Mesenteric fat pad (tissue), 1 donor: ENCODE data around the gene HS3ST4. TPM values are rescaled to one million over a fixed set of nuclear protein-coding genes. Genes with fewer than 3 reads are reported as not detected.
"Not testable (repeated sequence)": the region's sequence is repeated elsewhere in the genome, so short reads cannot be mapped to it uniquely, and the experiment has no call there.

ENCODE experiments used
- DNase-seq: peaks from one replicate; pipeline ENCODE4 v3.0.0-alpha.2; 2020; ENCODE audit warnings: low spot score
- total RNA-seq: library from RNA; stranded (reverse); fragmentation: NEBNext Ultra II Directional; extraction: Animal tissue kit (Norgen Biotek cat#: 25700); gene quantifications from one replicate; pipeline ENCODE4 v1.2.1, GENCODE V29; 2021
- donor health status: DM: yes; HTN: yes; CAD: no.

HS3ST4 gene
- total RNA-seq, 1 donor from 2014 or later, result not detected

GRCh38 chr16:26078716-26079355 lies 387.1 kb downstream of the HS3ST4 start:
- no peak for DNase-seq

- DNase-seq, result no peak
These were observed 395.3 kb downstream of the HS3ST4 start for GRCh38 chr16:26087091-26087490.

- no peak for DNase-seq
These were observed 399.8 kb downstream of the HS3ST4 start for GRCh38 chr16:26091511-26091910.

- DNase-seq, result not testable (repeated sequence)
These were observed 406.4 kb downstream of the HS3ST4 start for GRCh38 chr16:26098206-26098605.

GRCh38 chr16:26102369-26102768 lies 410.6 kb downstream of the HS3ST4 start:
- no peak for DNase-seq

- no peak for DNase-seq
These were observed 417.2 kb downstream of the HS3ST4 start for GRCh38 chr16:26108836-26109505.

GRCh38 chr16:26111900-26112299 lies 420.1 kb downstream of the HS3ST4 start:
- no peak for DNase-seq

GRCh38 chr16:26118575-26118974 lies 426.8 kb downstream of the HS3ST4 start:
- DNase-seq, result no peak

- no peak for DNase-seq
These were observed 429.0 kb downstream of the HS3ST4 start for GRCh38 chr16:26120729-26121128.

- no peak for DNase-seq
These were observed 436.5 kb downstream of the HS3ST4 start for GRCh38 chr16:26128296-26128695.

- DNase-seq, result no peak
These were observed 438.2 kb downstream of the HS3ST4 start for GRCh38 chr16:26129997-26130396.

- no peak for DNase-seq
These were observed 441.8 kb downstream of the HS3ST4 start for GRCh38 chr16:26133416-26134093.

GRCh38 chr16:26134588-26134987 lies 442.8 kb downstream of the HS3ST4 start:
- DNase-seq, result no peak

- DNase-seq, result no peak
These were observed 446.2 kb downstream of the HS3ST4 start for GRCh38 chr16:26137956-26138355.

GRCh38 chr16:26139091-26139490 lies 447.3 kb downstream of the HS3ST4 start:
- DNase-seq, result no peak

- DNase-seq, result no peak
These were observed 448.1 kb downstream of the HS3ST4 start for GRCh38 chr16:26139884-26140283.

GRCh38 chr16:26149364-26150190 lies 457.8 kb downstream of the HS3ST4 start:
- no peak for DNase-seq

GRCh38 chr16:26155221-26155620 lies 463.5 kb downstream of the HS3ST4 start:
- no peak for DNase-seq

- no peak for DNase-seq
These were observed 465.6 kb downstream of the HS3ST4 start for GRCh38 chr16:26157319-26157718.

GRCh38 chr16:26158142-26158759 lies 466.5 kb downstream of the HS3ST4 start:
- no peak for DNase-seq
